ENCODE measurements around the gene GCNT1. TPM values are rescaled to one million over a fixed set of nuclear protein-coding genes. Genes with fewer than 3 reads are reported as not detected.
"Not testable (repeated sequence)": the region's sequence is repeated elsewhere in the genome, so short reads cannot be mapped to it uniquely, and the experiment has no call there.

Gene GCNT1
- total RNA-seq, 2 donors from 2014 or later = 6.4 to 9.0 TPM

DNA sequence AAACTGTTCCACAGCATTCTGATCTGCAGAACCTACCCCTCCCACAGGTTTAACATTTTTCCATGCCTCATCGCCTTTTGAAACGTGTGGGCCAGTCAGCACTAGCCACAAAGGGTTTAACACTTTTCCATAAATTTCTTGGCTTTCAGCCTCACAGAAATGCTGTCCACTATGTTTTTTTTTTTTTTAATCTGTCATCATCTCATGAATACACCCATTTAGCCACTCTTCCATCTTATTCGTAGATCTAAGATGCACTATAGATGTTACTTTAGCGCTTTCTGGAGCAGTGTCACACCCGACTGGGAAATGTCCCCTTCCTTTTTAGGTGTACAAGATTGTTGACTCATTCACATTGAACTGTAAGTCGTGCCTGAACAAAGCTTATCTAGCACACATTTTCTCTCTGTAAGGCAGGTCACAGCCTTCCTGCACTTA is 62.3 kb downstream of the GCNT1 start:
- Mint-ChIP-seq H3K27ac (no peak overlapping the region), H3K36me3 (ENCODE audit: low read depth) (peaks cover 7% of the 10 kb centered on the region), H3K4me1 (no peaks in the 10 kb centered on the region), H3K27me3 (no peaks in the 10 kb centered on the region), H3K4me3 (no peak overlapping the region)
- H3K9me3 ChIP-seq (ENCODE audit: control insufficient read depth, low read length, poor library complexity, severe bottlenecking) = no peaks in the 10 kb centered on the region
- DNase-seq (no peak), ATAC-seq (no peak)

GRCh38 chr9:76521906-76522305 is 62.9 kb downstream of the GCNT1 start:
- Mint-ChIP-seq H3K4me3 (no peak overlapping the region), H3K27ac (no peak overlapping the region), H3K36me3 (ENCODE audit: low read depth) (peaks cover 7% of the 10 kb centered on the region), H3K27me3 (no peaks in the 10 kb centered on the region), H3K4me1 (no peaks in the 10 kb centered on the region)
- DNase-seq (no peak), ATAC-seq (no peak)
- no peaks in the 10 kb centered on the region for H3K9me3 ChIP-seq (ENCODE audit: control insufficient read depth, low read length, poor library complexity, severe bottlenecking)

DNA sequence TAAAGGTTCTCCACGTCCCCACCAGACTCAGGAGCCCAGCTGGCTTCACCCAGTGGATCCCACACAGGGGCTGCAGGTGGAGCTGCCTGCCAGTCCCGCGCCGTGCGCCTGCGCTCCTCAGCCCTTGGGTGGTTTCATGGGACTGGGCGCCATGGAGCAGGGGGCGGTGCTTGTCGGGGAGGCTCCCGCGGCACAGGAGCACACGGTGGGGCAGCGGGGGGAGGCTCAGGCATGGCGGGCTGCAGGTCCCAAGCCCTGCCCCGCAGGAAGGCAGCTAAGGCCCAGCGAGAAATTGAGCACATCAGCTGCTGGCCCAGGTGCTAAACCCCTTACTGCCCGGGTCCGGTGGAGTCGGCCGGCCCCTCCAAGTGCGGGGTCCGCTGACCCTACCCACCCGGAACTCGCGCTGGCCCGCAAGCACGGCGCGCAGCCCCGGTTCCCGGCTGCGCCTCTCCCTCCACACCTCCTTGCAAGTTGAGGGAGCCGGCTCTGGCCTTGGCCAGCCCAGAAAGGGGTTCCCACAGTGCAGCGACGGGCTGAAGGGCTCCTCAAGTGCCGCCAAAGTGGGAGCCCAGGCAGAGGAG is 64.7 kb downstream of the GCNT1 start:
- H3K4me3 Mint-ChIP-seq; H3K27ac Mint-ChIP-seq; H3K9me3 ChIP-seq (ENCODE audit: control insufficient read depth, low read length, poor library complexity, severe bottlenecking); ATAC-seq; H3K27me3 Mint-ChIP-seq; H3K4me1 Mint-ChIP-seq; H3K36me3 Mint-ChIP-seq (ENCODE audit: low read depth); DNase-seq: not testable (repeated sequence)

DNA sequence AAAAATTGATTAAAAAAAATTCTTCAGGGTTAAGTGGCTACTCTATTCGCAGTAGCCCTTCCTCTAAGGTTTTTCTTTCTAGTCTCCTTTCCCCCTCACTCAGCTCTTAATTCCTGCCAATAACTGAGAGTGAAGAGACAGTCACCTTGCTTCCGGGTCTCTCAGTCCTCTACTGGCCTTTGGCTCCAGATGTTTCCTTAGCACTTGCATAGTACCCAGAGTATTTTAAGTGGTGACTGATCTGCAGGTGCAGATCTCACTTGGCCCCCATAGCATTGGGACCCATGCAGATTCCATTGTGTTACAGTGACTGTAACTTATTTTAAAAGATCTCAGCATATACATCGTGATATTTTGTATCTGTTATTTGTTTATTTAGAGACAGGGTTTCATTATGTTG is 66.2 kb downstream of the GCNT1 start:
- Mint-ChIP-seq H3K27me3 (no peaks in the 10 kb centered on the region), H3K27ac (no peak overlapping the region), H3K4me3 (no peak overlapping the region), H3K36me3 (ENCODE audit: low read depth) (peaks cover 3% of the 10 kb centered on the region), H3K4me1 (no peaks in the 10 kb centered on the region)
- H3K9me3 ChIP-seq (ENCODE audit: control insufficient read depth, low read length, poor library complexity, severe bottlenecking) = no peaks in the 10 kb centered on the region
- ATAC-seq (no peak), DNase-seq (no peak)

DNA sequence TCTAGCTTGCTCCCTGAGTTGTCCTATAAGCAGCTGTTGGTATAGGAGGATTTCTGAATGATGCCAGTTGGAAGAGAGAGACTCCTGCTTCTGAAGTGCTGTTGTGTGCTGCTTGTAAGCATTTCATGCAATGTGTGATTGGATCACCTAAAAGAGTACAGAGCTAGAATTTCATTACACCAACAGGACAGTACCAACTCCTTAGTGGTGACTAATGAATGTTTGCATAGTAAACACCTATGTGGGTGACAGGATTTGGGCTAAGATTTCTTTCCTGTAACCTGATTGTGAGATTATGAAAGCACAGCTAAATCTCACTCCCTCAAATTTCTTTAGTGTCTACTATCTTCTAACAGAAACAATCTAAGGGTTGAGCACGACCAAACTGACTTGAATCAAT is 67.0 kb downstream of the GCNT1 start:
- Mint-ChIP-seq H3K27me3 (no peaks in the 10 kb centered on the region), H3K4me1 (peaks cover 2% of the 10 kb centered on the region), H3K27ac (no peak overlapping the region), H3K4me3 (no peak overlapping the region), H3K36me3 (ENCODE audit: low read depth) (peaks cover 3% of the 10 kb centered on the region)
- DNase-seq (no peak), ATAC-seq (no peak)
- no peaks in the 10 kb centered on the region for H3K9me3 ChIP-seq (ENCODE audit: control insufficient read depth, low read length, poor library complexity, severe bottlenecking)

DNA sequence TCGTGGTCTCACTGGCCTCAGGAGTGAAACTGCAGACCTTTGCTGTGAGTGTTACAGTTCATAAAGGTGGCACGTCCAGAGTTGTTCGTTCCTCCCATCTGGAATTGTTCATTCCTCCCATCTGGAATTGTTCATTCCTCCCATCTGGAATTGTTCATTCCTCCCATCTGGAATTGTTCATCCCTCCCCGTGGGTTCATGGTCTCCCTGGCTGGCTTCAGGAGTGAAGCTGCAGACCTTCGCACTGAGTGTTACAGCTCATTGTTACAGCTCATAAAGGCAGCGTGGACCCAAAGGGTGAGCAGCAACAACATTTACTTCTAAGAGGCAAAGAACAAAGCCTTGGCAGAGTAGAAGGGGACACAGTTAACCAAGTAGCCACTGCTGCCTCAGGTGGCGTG is 69.1 kb downstream of the GCNT1 start:
- no peak for ATAC-seq
- H3K9me3 ChIP-seq (ENCODE audit: control insufficient read depth, low read length, poor library complexity, severe bottlenecking) = no peaks in the 10 kb centered on the region

DNA sequence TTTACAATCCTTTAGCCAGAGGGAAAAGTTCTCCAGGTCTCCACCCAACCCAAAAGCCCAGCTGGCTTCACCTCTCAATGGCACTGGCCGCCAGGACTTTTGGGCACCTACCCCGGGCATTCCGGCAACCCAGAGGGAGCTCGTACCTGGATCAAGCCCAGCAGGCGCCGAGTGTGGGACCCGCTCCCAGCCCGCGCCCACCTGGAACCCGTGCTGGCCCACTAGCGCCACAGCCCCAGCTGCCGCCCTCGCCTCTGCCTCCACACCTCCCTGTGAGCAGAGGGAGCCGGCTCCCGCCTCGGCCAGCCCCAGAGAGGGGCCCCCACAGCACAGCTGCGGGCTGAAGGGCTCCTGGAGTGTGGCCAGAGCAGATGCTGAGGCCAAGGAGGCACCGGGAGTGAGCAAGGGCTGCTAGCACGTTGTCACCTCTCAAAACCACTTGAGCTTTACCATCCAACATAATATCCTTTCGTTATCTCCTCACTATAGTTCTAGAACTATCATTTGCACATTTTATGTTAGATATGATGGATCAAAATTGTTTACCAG is 69.7 kb downstream of the GCNT1 start:
- Mint-ChIP-seq H3K27ac (no peak overlapping the region), H3K36me3 (ENCODE audit: low read depth) (no peaks in the 10 kb centered on the region), H3K4me1 (peaks cover 6% of the 10 kb centered on the region), H3K27me3 (no peaks in the 10 kb centered on the region), H3K4me3 (no peak overlapping the region)
- ATAC-seq (no peak), DNase-seq (no peak)
- H3K9me3 ChIP-seq (ENCODE audit: control insufficient read depth, low read length, poor library complexity, severe bottlenecking) = no peaks in the 10 kb centered on the region

More for the DNA sequence above, 69.1 kb downstream of the GCNT1 start:
- Mint-ChIP-seq H3K27ac (no peak overlapping the region), H3K4me1 (peaks cover 3% of the 10 kb centered on the region), H3K27me3 (no peaks in the 10 kb centered on the region), H3K36me3 (ENCODE audit: low read depth) (no peaks in the 10 kb centered on the region), H3K4me3 (no peak overlapping the region)
- no peak for DNase-seq

- H3K4me3 Mint-ChIP-seq = peak overlapping the region; percentile 45
- ATAC-seq = no peak
These were observed 70.7 kb downstream of the GCNT1 start for GRCh38 chr9:76529653-76530052.

GRCh38 chr9:76530458-76531110 is 71.6 kb downstream of the GCNT1 start:
- H3K27ac Mint-ChIP-seq = peak overlapping the region; percentile 90

More at GRCh38 chr9:76529653-76530052, 70.7 kb downstream of the GCNT1 start:
- Mint-ChIP-seq H3K4me1 (peaks cover 9% of the 10 kb centered on the region), H3K27ac (peak overlapping the region; percentile 34), H3K36me3 (ENCODE audit: low read depth) (no peaks in the 10 kb centered on the region), H3K27me3 (no peaks in the 10 kb centered on the region)
- DNase-seq = no peak
- no peaks in the 10 kb centered on the region for H3K9me3 ChIP-seq (ENCODE audit: control insufficient read depth, low read length, poor library complexity, severe bottlenecking)

GRCh38 chr9:76531231-76531780 is 72.3 kb downstream of the GCNT1 start:
- H3K9me3 ChIP-seq (ENCODE audit: control insufficient read depth, low read length, poor library complexity, severe bottlenecking) = no peaks in the 10 kb centered on the region
- H3K27ac Mint-ChIP-seq = peak overlapping the region; percentile 90
- H3K36me3 Mint-ChIP-seq (ENCODE audit: low read depth) = no peaks in the 10 kb centered on the region
- no peaks in the 10 kb centered on the region for H3K27me3 Mint-ChIP-seq
- DNase-seq (no peak), ATAC-seq (no peak)
- H3K4me3 Mint-ChIP-seq = no peak overlapping the region
- peaks cover 9% of the 10 kb centered on the region for H3K4me1 Mint-ChIP-seq

More at GRCh38 chr9:76530458-76531110, 71.6 kb downstream of the GCNT1 start:
- no peak for ATAC-seq
- Mint-ChIP-seq H3K27me3 (no peaks in the 10 kb centered on the region), H3K4me1 (peaks cover 9% of the 10 kb centered on the region), H3K36me3 (ENCODE audit: low read depth) (no peaks in the 10 kb centered on the region), H3K4me3 (peak overlapping the region; percentile 43)
- no peaks in the 10 kb centered on the region for H3K9me3 ChIP-seq (ENCODE audit: control insufficient read depth, low read length, poor library complexity, severe bottlenecking)
- DNase-seq = no peak

DNA sequence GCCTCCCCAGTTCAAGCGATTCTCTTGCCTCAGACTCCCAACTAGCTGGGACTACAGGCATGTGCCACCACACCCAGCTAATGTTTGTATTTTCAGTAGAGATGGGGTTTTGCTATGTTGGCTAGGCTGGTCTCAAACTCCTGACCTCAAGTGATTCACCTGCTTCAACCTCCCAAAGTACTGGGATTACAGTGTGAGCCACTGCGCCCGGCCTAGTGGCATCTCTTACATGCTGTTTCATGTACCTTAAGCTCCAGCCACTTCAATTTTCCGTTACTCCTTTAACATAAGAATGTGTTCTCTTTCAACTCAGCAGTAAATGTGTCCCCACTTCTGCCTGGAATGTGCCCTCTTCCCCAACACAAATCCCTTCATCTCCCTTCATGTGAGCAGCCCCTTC is 73.9 kb downstream of the GCNT1 start:
- H3K9me3 ChIP-seq (ENCODE audit: control insufficient read depth, low read length, poor library complexity, severe bottlenecking); ATAC-seq; H3K4me1 Mint-ChIP-seq; H3K4me3 Mint-ChIP-seq; H3K27ac Mint-ChIP-seq; H3K27me3 Mint-ChIP-seq; H3K36me3 Mint-ChIP-seq (ENCODE audit: low read depth); DNase-seq: not testable (repeated sequence)

DNA sequence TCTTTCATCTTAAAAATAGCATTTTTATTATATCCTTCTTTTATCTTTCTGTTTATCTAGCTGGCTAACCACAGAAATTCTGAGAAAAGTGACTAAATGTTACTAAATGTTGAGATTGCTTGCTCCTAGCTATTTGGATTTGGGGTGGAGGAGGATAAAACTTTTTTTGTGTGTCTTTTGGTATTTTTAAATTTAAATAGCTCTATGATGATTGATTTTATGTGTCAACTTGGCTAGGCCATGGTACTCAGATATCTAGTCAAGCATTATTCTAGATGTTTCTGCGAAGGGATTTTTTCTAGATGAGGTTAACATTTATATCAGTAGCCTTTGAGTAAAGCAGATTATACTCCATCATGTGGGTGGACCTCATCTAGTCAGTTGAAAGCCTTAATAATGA is 75.0 kb downstream of the GCNT1 start:
- Mint-ChIP-seq H3K36me3 (ENCODE audit: low read depth) (no peaks in the 10 kb centered on the region), H3K4me3 (no peak overlapping the region), H3K27me3 (no peaks in the 10 kb centered on the region), H3K27ac (no peak overlapping the region), H3K4me1 (peaks cover 12% of the 10 kb centered on the region)
- DNase-seq (no peak), ATAC-seq (no peak)
- H3K9me3 ChIP-seq (ENCODE audit: control insufficient read depth, low read length, poor library complexity, severe bottlenecking) = no peaks in the 10 kb centered on the region

GRCh38 chr9:76537150-76537646 is 78.2 kb downstream of the GCNT1 start:
- ATAC-seq = no peak
- Mint-ChIP-seq H3K4me3 (no peak overlapping the region), H3K27me3 (no peaks in the 10 kb centered on the region)

More at GRCh38 chr9:76537150-76537646, 78.2 kb downstream of the GCNT1 start:
- Mint-ChIP-seq H3K4me1 (peaks cover 10% of the 10 kb centered on the region), H3K27ac (no peak overlapping the region), H3K36me3 (ENCODE audit: low read depth) (peaks cover 2% of the 10 kb centered on the region)
- H3K9me3 ChIP-seq (ENCODE audit: control insufficient read depth, low read length, poor library complexity, severe bottlenecking) = no peaks in the 10 kb centered on the region
- DNase-seq = no peak

All from T-helper 17 cell (primary cell).